Stimulated activated effector memory CD8-positive, alpha-beta T cell treated with anti-CD3 and anti-CD28 coated beads, Interleukin-12 subunit alpha, Interleukin-12 subunit beta, amount 100 ng/mL, for 72 hours (primary cell): ENCODE data around the gene TFF1.
A peak's percentile ranks its signal among the peaks of the same experiment; 100 is the strongest.
"Not testable (repeated sequence)": the region's sequence is repeated elsewhere in the genome, so short reads cannot be mapped to it uniquely, and the experiment has no call there.

Experiments
- ATAC-seq: fragments of 150-1000 bp; cut with Tn5 transposase; 2 replicates; pipeline ENCODE4 v1.10.0; 2021
- DNase-seq, 2 donors: peaks; one replicate each; pipeline ENCODE4 v3.0.0; 2021 to 2022; ENCODE audit warnings: low spot score in 2 of 2
- H3K27ac Mint-ChIP-seq: one replicate; pipeline ENCODE4 v1.8.0; 2022; ENCODE audit warnings: mild to moderate bottlenecking, mixed read lengths
- H3K36me3 Mint-ChIP-seq: one replicate; pipeline ENCODE4 v1.8.0; 2022; ENCODE audit warnings: mild to moderate bottlenecking, mixed read lengths
- H3K4me1 Mint-ChIP-seq: one replicate; pipeline ENCODE4 v1.8.0; 2022; ENCODE audit warnings: mixed read lengths
- H3K4me3 Mint-ChIP-seq: one replicate; pipeline ENCODE4 v1.8.0; 2022; ENCODE audit warnings: mild to moderate bottlenecking, mixed read lengths
- H3K9me3 Mint-ChIP-seq: one replicate; pipeline ENCODE4 v1.8.0; 2022; ENCODE audit warnings: mixed read lengths

Gene TFF1

DNA sequence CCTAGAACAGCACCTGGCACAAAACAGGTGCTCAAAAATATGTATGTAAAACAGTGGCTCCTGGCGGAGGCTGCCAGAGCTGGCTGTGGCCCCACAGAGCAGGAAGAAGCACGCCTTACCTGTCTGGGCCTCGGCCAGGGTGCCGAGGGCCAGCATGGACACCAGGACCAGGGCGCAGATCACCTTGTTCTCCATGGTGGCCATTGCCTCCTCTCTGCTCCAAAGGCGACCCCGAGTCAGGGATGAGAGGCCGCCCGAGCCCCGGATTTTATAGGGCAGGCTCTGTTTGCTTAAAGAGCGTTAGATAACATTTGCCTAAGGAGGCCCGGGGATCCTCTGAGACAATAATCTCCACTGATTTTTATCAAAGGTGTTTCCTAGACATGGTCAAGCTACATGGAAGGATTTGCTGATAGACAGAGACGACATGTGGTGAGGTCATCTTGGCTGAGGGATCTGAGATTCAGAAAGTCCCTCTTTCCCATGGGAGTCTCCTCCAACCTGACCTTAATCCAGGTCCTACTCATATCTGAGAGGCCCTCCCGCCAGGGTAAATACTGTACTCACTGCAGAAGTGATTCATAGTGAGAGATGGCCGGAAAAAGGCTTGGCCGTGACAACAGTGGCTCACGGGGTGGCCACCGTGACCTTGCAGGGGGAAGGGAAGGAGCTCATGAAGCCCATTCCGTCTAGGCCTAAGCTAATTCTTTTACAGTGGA is at the start of gene TFF1:
Gene TFF1 (minus strand): TSS at position 244 of the 719 bp plus-strand sequence. CDS start 40 bp downstream, at position 204.
- ATAC-seq (no peak), DNase-seq (no peak)
- Mint-ChIP-seq H3K9me3 (no peaks in the 10 kb centered on the region), H3K27ac (peak within 1 kb of the TSS; percentile 70), H3K36me3 (peaks cover 14% of the 10 kb centered on the region), H3K4me3 (no peak within 1 kb of the TSS), H3K4me1 (peaks cover 28% of the 10 kb centered on the region)

DNA sequence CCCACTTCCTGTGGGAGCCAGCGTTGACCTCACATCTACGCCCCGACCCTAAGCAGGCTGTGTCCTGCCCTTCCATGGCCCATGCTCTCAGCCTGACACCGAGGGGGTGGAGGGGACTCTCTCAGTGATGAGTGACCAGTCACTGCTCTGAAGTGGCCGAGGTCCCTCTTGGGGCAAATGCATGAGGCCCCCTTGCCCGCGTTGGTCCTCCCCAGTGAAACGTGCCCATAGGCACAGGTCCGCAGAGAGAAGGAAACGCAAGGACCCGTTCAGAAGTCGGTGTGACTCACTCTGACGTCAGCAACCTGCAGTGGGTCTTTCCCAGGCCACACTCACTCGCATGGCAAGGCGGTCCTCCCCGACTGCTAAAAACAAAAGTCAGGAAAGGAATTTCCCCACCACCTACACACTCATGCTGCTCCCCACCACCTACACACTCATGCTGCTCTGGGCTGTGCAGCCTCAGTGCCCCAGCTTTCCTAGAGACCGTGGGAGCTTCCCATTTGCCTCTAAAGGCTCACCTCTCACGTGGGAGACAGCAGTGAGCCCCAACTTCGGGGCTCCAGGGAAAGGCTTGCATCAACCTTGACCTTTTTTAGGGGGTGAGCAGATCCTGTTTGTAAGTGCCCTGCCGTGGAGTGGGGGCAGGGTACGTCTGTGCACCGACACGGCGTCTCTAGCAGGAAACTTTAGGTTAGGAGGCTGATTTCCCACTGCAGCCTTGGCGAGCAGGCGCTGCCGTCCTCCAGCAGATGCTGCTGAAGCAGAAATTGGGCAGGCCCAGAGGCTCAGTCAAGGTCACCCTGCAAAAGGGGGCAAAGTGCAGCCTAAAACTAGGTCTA is 48.8 kb upstream of the TFF1 start:
- Mint-ChIP-seq H3K9me3 (no peaks in the 10 kb centered on the region), H3K36me3 (peaks cover 72% of the 10 kb centered on the region), H3K27ac (peak overlapping the region; percentile 98), H3K4me3 (no peak overlapping the region), H3K4me1 (peaks cover 69% of the 10 kb centered on the region)
- DNase-seq (peak; percentile 74 to 94), ATAC-seq (peak; percentile 88)

DNA sequence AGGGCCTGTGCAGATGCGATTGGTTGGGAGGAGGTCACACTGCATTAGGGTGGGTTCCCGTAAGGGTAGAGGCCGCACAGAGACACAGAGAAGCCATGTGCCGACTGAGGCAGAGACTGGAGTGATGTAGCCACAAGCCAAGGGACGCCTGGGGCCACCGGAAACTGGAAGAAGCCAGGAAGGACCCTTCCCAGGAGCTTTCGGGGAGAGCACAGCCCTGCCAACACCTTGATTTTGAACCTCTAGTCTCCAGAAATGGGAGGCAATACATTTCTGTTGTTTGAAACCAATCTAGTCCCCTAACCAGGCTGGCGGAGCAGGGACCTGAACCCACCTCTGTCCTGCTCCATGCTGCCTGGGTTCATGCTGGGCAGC is 48.2 kb upstream of the TFF1 start:
- Mint-ChIP-seq H3K9me3 (no peaks in the 10 kb centered on the region), H3K4me3 (no peak overlapping the region), H3K27ac (peak overlapping the region; percentile 98), H3K36me3 (peaks cover 66% of the 10 kb centered on the region), H3K4me1 (peaks cover 70% of the 10 kb centered on the region)
- peak in 1 of 2 donors; percentile 65 for DNase-seq
- ATAC-seq: no peak

DNA sequence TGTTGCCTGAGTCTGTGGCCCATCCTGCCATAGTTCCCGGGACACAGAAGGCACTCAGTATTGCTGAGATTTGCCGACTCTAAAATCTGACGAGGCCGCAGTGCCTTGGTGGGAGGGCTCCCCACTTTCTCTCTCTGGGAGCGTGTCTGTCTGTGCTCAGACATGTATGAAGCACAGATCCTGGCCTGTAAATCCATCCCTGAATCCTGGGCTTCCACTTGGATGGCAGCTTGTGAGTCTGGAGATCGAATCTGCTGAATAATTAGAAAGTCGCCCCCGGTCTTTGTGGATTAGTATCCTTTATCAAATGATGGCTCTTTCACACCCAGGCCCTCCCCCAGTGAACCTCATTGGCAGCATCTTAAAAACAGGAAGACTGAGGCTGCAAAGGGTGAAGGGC is 47.7 kb upstream of the TFF1 start:
- Mint-ChIP-seq H3K9me3 (no peaks in the 10 kb centered on the region), H3K4me3 (no peak overlapping the region), H3K4me1 (peaks cover 70% of the 10 kb centered on the region), H3K27ac (peak overlapping the region; percentile 98), H3K36me3 (peaks cover 62% of the 10 kb centered on the region)
- ATAC-seq (no peak), DNase-seq (no peak)

DNA sequence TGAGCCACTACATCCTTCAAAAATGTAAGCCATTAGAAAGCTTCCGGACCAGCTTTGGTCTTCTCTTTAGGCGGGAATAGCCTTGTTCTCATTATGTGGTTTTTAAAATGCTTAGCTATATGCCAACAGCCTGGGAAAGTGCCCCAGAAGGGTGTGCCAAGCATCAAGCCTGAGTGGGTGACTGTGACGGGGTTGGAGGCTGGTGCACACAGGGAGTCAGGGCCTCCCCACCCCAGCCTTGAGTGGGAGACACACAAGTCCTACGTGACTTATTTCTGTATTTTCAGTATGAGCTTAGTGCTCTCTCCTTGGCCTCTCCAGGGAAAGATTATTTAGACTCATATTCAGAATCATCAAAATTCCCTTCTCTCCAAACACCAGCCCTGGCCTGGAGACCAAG is 47.2 kb upstream of the TFF1 start:
- Mint-ChIP-seq H3K9me3 (no peaks in the 10 kb centered on the region), H3K4me1 (peaks cover 66% of the 10 kb centered on the region), H3K36me3 (peaks cover 56% of the 10 kb centered on the region), H3K4me3 (no peak overlapping the region), H3K27ac (peak overlapping the region; percentile 98)
- DNase-seq: peak in 1 of 2 donors; percentile 69
- peak; percentile 62 for ATAC-seq

DNA sequence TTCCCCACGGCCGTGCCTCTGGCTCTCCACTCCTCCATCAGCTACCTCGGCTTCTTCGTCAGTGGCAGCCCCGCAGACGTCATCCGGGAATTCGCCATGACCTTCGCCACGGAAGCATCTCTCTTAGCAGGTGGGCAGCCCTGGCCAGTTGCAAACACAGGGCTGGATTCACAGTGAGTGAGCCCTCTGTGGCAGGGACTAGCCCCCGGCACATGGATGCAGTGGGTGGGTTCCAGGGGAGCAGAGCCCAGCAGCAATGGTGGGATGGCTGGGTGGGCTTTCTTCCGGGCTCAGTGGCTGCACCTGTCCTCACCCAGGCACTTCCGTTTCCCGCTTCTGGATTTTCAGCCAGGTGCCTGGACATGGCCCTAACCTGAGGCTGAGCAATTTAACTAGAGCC is 46.8 kb upstream of the TFF1 start:
- H3K36me3 Mint-ChIP-seq: peaks cover 52% of the 10 kb centered on the region
- H3K4me3 Mint-ChIP-seq: no peak overlapping the region
- H3K9me3 Mint-ChIP-seq: no peaks in the 10 kb centered on the region
- peak overlapping the region; percentile 98 for H3K27ac Mint-ChIP-seq
- H3K4me1 Mint-ChIP-seq: peaks cover 65% of the 10 kb centered on the region
- DNase-seq (no peak), ATAC-seq (no peak)

DNA sequence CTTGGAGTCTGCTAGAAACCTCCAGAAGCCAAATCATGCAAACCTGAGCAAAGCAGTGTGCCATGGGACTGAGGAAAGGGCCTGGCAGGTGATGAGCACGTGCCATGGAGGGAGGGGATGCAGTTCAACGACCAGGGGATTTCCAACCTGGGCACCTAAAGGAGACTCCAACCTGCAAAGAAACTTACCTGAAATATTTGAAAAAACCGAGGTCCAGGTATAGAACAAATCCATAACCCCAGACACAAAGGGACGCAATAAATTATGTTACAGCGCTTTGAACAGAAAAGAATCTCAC is 46.2 kb upstream of the TFF1 start:
- ATAC-seq (no peak), DNase-seq (no peak)
- Mint-ChIP-seq H3K36me3 (peaks cover 51% of the 10 kb centered on the region), H3K4me1 (peaks cover 65% of the 10 kb centered on the region), H3K4me3 (no peak overlapping the region), H3K9me3 (no peaks in the 10 kb centered on the region), H3K27ac (no peak overlapping the region)

DNA sequence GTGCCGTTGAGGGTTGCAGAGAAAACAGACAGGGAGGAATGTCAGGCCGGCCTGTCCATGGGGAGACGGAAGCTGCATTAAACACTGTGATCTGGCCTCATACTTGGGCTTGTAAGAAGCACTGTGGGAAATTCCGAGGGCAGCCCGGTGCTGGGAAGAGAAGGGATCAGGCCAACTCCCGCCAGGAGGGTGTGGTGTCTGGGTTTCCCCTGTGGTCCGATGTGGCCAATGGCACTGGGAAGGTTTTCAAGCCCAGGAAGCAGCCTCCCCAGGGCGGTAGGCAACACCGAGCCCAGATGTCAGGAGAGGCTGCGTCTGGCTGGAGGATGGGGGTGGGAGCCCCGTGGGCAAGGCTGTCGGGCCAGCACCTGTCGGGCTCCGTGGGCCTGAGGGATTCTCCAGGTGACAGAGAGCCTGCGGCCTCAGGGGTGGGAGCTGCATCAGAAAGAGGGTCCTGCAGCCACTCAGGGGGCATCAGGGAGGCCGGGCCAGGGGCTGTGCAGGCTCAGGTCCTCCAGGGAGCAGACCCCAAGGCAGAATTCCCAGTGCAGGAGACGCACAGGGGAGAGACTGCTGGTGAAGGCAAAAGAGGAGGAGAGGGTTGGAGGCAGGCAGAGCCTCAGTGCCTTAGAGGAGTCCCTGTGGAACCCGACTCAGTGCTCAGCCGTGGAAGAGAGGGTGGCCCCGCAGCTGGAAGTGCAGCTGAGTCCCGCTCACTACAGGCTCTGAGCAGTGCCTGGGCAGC is 45.7 kb upstream of the TFF1 start:
- Mint-ChIP-seq H3K4me1 (peaks cover 65% of the 10 kb centered on the region), H3K36me3 (peaks cover 51% of the 10 kb centered on the region), H3K27ac (no peak overlapping the region), H3K9me3 (no peaks in the 10 kb centered on the region), H3K4me3 (no peak overlapping the region)
- ATAC-seq: no peak
- DNase-seq: no peak

DNA sequence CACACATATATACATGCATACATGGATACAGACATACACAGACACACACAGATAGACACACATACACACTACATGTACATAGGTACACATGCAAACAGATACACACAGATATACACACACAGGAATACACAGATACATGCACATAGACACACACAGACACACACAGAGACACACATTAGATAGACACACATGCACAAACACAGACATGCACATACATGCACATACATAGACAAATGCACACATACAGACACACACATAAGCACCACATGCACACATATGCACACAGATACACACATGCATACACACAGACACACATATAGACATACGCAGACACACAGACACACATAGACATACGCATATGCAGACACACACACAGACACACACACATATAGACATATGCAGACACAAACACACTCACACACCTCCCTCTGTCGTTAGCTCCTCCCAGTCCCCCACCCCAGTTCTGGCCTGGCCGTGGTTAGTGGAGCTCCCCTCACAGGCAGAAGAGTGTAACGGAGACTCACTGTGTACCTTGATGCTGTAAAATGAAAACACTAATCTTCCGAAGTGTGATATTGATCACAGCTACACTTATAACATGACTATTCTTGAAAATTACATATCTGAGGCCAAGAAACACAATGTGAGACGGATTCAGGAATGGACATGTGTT is 45.0 kb upstream of the TFF1 start:
- ATAC-seq (no peak), DNase-seq (no peak)
- no peak overlapping the region for H3K27ac Mint-ChIP-seq
- H3K4me3 Mint-ChIP-seq: no peak overlapping the region
- H3K4me1 Mint-ChIP-seq: peaks cover 65% of the 10 kb centered on the region
- H3K36me3 Mint-ChIP-seq: peaks cover 51% of the 10 kb centered on the region
- H3K9me3 Mint-ChIP-seq: no peaks in the 10 kb centered on the region

DNA sequence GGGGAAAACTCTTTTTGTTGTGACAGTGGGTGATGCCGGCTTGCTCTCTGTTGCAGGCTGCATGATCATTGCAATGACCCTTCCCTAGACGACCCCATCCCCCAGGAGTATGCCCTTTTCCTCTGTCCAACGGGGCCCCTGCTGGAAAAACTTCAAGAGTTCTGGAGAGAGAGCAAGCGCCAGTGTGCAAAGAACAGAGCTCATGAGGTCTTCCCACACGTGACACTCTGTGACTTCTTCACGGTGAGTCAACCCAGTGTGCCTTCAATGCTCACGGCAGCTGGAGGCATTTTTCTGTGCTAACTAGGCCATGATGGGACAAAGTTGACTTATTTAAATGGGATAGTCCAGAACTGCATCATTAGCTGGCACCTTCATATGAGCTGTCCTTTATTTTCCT is 43.0 kb upstream of the TFF1 start:
- H3K36me3 Mint-ChIP-seq: peaks cover 51% of the 10 kb centered on the region
- DNase-seq: no peak
- no peak overlapping the region for H3K27ac Mint-ChIP-seq
- H3K9me3 Mint-ChIP-seq: no peaks in the 10 kb centered on the region
- H3K4me3 Mint-ChIP-seq: peak overlapping the region; percentile 29
- peaks cover 53% of the 10 kb centered on the region for H3K4me1 Mint-ChIP-seq
- ATAC-seq: no peak

DNA sequence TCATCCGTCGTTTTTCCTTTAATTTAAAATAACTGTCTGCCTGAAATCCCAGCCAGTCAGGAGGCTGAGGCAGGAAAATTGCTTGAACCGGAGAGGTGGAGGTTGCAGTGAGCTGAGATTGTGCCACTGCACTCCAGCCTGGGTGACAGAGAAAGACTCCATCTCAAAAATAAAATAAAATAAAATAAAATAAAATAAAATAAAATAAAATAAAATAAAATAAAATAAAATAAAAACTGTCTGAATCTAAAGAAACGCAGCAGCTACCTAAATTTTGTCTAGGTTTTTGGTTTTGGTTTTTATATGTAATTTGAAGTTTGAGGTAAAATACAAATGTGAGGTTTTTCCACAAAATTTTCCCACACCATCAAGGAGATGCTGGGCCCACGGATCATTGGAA is 42.4 kb upstream of the TFF1 start:
- not testable (repeated sequence) for H3K9me3 Mint-ChIP-seq, H3K27ac Mint-ChIP-seq, DNase-seq, ATAC-seq
- Mint-ChIP-seq H3K36me3 (peaks cover 51% of the 10 kb centered on the region), H3K4me3 (peak overlapping the region; percentile 88), H3K4me1 (peaks cover 47% of the 10 kb centered on the region)

DNA sequence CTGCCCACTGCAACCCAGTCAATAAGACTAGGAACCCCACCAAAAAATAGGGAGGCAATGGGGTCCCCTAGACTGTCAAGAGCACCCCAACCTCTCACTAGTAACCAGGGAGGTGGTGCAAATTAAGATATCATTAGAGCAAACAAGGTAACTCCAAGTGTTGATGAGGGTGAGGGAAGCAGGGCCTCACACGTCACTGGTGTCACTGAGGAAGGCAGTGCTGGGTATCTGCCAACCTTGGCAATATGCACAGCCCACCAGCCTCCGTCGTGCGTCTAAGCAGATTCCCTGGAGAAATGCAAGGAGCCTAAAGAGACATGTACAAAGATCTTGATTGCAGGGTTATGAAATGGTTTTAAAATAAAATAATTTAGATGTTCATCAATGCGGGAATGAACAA is 41.1 kb upstream of the TFF1 start:
- DNase-seq: no peak
- H3K4me3 Mint-ChIP-seq: peak overlapping the region; percentile 88
- peaks cover 51% of the 10 kb centered on the region for H3K36me3 Mint-ChIP-seq
- peaks cover 45% of the 10 kb centered on the region for H3K4me1 Mint-ChIP-seq
- no peak for ATAC-seq
- peak overlapping the region; percentile 92 for H3K27ac Mint-ChIP-seq
- H3K9me3 Mint-ChIP-seq: no peaks in the 10 kb centered on the region

DNA sequence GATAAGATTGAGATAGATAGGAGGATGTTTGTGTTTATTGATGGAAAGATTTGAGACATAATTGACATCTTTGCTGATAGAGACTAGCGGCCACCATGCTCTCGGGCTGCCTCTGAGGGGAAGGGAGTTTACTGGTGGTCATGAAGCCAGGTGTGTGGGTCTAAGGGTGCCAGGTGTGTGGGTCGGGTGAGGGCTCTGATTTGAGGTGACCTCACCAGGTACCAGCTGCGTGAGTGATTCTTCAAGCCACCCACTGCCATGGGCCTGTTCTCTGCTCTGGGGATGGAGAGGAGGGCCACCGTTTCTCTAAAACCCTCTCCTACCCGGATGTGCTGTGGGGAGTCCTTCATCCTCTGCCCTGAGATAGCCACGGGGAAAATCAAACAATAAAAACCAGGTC is 40.5 kb upstream of the TFF1 start:
- no peak for ATAC-seq
- Mint-ChIP-seq H3K36me3 (peaks cover 56% of the 10 kb centered on the region), H3K27ac (peak overlapping the region; percentile 92), H3K4me1 (peaks cover 49% of the 10 kb centered on the region), H3K9me3 (peaks cover 2% of the 10 kb centered on the region), H3K4me3 (peak overlapping the region; percentile 88)
- DNase-seq: no peak

DNA sequence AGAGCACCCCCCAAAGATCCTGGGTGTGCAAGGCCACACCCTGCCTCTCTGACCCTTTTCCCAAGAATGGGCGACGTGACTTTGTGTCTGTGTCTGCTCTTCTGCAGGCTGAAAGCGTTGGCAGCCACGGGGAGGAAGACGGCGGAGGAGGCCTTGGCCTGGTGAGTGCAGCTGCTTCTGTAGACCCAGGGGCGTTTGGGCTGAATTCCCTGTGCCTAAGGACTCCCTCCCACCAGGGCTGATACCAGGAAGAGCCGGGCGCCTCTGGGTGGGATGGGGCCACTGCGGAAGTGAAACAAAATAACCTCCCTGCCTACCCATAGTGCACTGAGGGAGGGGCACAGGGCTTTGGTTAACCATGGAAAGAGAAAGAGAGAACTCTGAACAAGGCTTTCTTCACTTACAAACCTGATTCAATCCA is 39.9 kb upstream of the TFF1 start:
- peak overlapping the region; percentile 88 for H3K4me3 Mint-ChIP-seq
- ATAC-seq (peak; percentile 79), DNase-seq (peak in 1 of 2 donors; percentile 76)
- H3K27ac Mint-ChIP-seq: peak overlapping the region; percentile 92
- peaks cover 56% of the 10 kb centered on the region for H3K4me1 Mint-ChIP-seq
- H3K36me3 Mint-ChIP-seq: peaks cover 61% of the 10 kb centered on the region
- peaks cover 6% of the 10 kb centered on the region for H3K9me3 Mint-ChIP-seq
